BLaER1 treated with 17β-estradiol and CSF1 and Interleukin-3, amounts not matched to agents 10 nM and 100 nM (cell line): Measurements from ENCODE around the gene NRL.
A peak's percentile ranks its signal among the peaks of the same experiment; 100 is the strongest.

Experiments used
- H3K27ac ChIP-seq, 11 experiments: shearing (Covaris generic); formaldehyde crosslinking; 2 replicates each; pipeline ENCODE4 v1.8.1; 2022
- H3K27me3 ChIP-seq, 11 experiments: shearing (Covaris generic); formaldehyde crosslinking; 2 replicates each; pipeline ENCODE4 v1.8.1; 2022
- H3K36me3 ChIP-seq, 11 experiments: shearing (Covaris generic); formaldehyde crosslinking; 2 replicates each; pipeline ENCODE4 v1.8.1; 2022
- H3K4me1 ChIP-seq, 10 experiments: shearing (Covaris generic); formaldehyde crosslinking; 2 replicates each; pipeline ENCODE4 v1.8.1; 2022
- H3K4me2 ChIP-seq, 11 experiments: shearing (Covaris generic); formaldehyde crosslinking; 2 replicates each; pipeline ENCODE4 v1.8.1; 2022
- H3K4me3 ChIP-seq, 10 experiments: shearing (Covaris generic); formaldehyde crosslinking; 2 replicates each; pipeline ENCODE4 v1.8.1; 2022
- H3K9ac ChIP-seq, 11 experiments: shearing (Covaris generic); formaldehyde crosslinking; 2 replicates each; pipeline ENCODE4 v1.8.1; 2022
- H3K9me3 ChIP-seq, 11 experiments: shearing (Covaris generic); formaldehyde crosslinking; replicated peaks in 1 of 11; 2 replicates each; pipeline ENCODE4 v1.8.1; 2022
- H4K20me1 ChIP-seq, 11 experiments: shearing (Covaris generic); formaldehyde crosslinking; 2 replicates each; pipeline ENCODE4 v1.8.1; 2022
- Cebpa-rat ChIP-seq, 11 experiments: shearing (Covaris generic); IDR thresholded peaks; 2 replicates each; pipeline ENCODE4 v1.8.1; 2022

The NRL gene

DNA sequence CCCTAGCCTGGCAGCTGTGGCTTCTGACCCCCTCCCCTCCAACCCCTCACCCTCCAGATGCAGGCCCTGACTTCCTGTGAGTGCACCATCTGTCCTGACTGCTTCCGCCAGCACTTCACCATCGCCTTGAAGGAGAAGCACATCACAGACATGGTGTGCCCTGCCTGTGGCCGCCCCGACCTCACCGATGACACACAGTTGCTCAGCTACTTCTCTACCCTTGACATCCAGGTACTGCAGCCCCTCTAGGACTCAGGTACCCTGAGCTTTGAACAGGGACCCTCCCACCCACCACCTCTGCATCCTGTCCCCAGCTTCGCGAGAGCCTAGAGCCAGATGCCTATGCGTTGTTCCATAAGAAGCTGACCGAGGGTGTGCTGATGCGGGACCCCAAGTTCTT is 40.4 kb upstream of the NRL start:
- TF ChIP-seq Cebpa-rat (IDR thresholded peaks at IDR 0.05), result no peak
- Histone ChIP-seq H3K9ac (peak overlapping the region in 6 of 11 experiments; percentile 5 to 44 (median 24); a peak in 4 of 22 replicates), H3K27ac (peak overlapping the region in 1 of 11 experiments; percentile 15; a peak in 1 of 22 replicates), H3K4me3 (no peak overlapping the region), H3K9me3 (no peaks in the 10 kb centered on the region), H3K36me3 (peaks cover 89 to 100% (median 96%) of the 10 kb centered on the region in 11 experiments), H3K27me3 (no peaks in the 10 kb centered on the region), H3K4me1 (peaks cover 0 to 28% (median 13%) of the 10 kb centered on the region in 10 experiments; a peak in 15 of 20 replicates), H4K20me1 (peaks cover 0 to 39% (median 22%) of the 10 kb centered on the region in 11 experiments; a peak in 14 of 22 replicates), H3K4me2 (peak overlapping the region in 3 of 11 experiments; percentile 4 to 11 (median 8); a peak in 1 of 22 replicates)

GRCh38 chr14:24151404-24152080 is 36.8 kb upstream of the NRL start:
- Histone ChIP-seq H3K36me3 (peaks cover 72 to 84% (median 79%) of the 10 kb centered on the region in 11 experiments), H3K4me3 (no peak overlapping the region), H3K9me3 (no peaks in the 10 kb centered on the region), H3K9ac (peak overlapping the region in 2 of 11 experiments; percentile 1 to 10; a peak in 1 of 22 replicates), H3K4me1 (peaks cover 14 to 48% (median 30%) of the 10 kb centered on the region in 10 experiments), H3K4me2 (no peak overlapping the region), H3K27ac (no peak overlapping the region), H3K27me3 (no peaks in the 10 kb centered on the region), H4K20me1 (peaks cover 4 to 52% (median 41%) of the 10 kb centered on the region in 11 experiments; a peak in 18 of 22 replicates)
- TF ChIP-seq Cebpa-rat (IDR thresholded peaks at IDR 0.05), result no peak

DNA sequence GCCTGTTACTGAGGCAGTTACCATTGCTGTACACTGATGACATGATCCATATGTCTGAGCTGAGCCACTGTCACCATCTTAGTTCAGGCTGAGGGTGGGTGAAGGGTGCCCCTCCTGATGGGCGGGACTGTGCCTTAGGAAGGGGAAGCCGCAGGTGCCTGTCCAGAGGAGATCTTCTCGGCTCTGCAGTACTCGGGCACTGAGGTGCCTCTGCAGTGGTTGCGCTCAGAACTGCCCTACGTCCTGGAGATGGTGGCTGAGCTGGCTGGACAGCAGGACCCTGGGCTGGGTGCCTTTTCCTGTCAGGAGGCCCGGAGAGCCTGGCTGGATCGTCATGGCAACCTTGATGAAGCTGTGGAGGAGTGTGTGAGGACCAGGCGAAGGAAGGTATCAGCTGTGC is 36.2 kb upstream of the NRL start:
- Histone ChIP-seq H4K20me1 (peaks cover 4 to 52% (median 41%) of the 10 kb centered on the region in 11 experiments; a peak in 18 of 22 replicates), H3K4me1 (peaks cover 15 to 48% (median 31%) of the 10 kb centered on the region in 10 experiments), H3K27me3 (no peaks in the 10 kb centered on the region), H3K4me3 (no peak overlapping the region), H3K27ac (no peak overlapping the region), H3K9ac (0 out of 22 replicates have a peak overlapping the region, but pooled peaks of 1 of the 11 experiments have one; percentile 1), H3K9me3 (no peaks in the 10 kb centered on the region), H3K36me3 (peaks cover 66 to 78% (median 74%) of the 10 kb centered on the region in 11 experiments), H3K4me2 (no peak overlapping the region)
- no peak for TF ChIP-seq Cebpa-rat (IDR thresholded peaks at IDR 0.05)

DNA sequence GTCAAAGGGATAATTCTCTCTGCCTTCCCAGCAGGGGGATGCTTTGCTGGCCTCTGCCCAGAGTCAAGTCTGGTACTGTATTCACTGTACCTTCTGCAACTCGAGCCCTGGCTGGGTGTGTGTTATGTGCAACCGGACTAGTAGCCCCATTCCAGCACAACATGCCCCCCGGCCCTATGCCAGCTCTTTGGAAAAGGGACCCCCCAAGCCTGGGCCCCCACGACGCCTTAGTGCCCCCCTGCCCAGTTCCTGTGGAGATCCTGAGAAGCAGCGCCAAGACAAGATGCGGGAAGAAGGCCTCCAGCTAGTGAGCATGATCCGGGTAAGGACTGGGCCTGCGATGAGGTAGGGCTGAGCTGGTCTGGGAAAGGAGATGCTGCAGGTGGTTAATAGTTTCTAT is 35.8 kb upstream of the NRL start:
- H3K27me3 ChIP-seq, result no peaks in the 10 kb centered on the region
- 0 out of 22 replicates have a peak overlapping the region, but pooled peaks of 1 of the 11 experiments have one; percentile 99 for H3K4me2 ChIP-seq
- H3K4me3 ChIP-seq, result no peak overlapping the region
- no peak for TF ChIP-seq Cebpa-rat (IDR thresholded peaks at IDR 0.05)
- H3K9ac ChIP-seq, result peak overlapping the region in 5 of 11 experiments; percentile 32 to 92 (median 43); a peak in 3 of 22 replicates
- H3K27ac ChIP-seq, result no peak overlapping the region
- peaks cover 19 to 50% (median 33%) of the 10 kb centered on the region in 10 experiments for H3K4me1 ChIP-seq
- H3K9me3 ChIP-seq, result no peaks in the 10 kb centered on the region
- H3K36me3 ChIP-seq, result peaks cover 62 to 74% (median 70%) of the 10 kb centered on the region in 11 experiments
- H4K20me1 ChIP-seq, result peaks cover 4 to 50% (median 41%) of the 10 kb centered on the region in 11 experiments; a peak in 18 of 22 replicates

GRCh38 chr14:24150061-24150460 is 35.3 kb upstream of the NRL start:
- Histone ChIP-seq H3K9me3 (no peaks in the 10 kb centered on the region), H3K9ac (peak overlapping the region in 6 of 11 experiments; percentile 21 to 96 (median 64); a peak in 6 of 22 replicates), H3K27me3 (no peaks in the 10 kb centered on the region), H3K36me3 (peaks cover 57 to 73% (median 65%) of the 10 kb centered on the region in 11 experiments), H3K27ac (no peak overlapping the region), H3K4me1 (peaks cover 24 to 50% (median 33%) of the 10 kb centered on the region in 10 experiments), H3K4me2 (peak overlapping the region in 1 of 11 experiments; percentile 99; a peak in 1 of 22 replicates), H3K4me3 (no peak overlapping the region), H4K20me1 (peaks cover 4 to 51% (median 41%) of the 10 kb centered on the region in 11 experiments; a peak in 18 of 22 replicates)
- no peak for TF ChIP-seq Cebpa-rat (IDR thresholded peaks at IDR 0.05)

- peaks cover 30 to 50% (median 36%) of the 10 kb centered on the region in 10 experiments for H3K4me1 ChIP-seq
- H4K20me1 ChIP-seq, result peaks cover 4 to 53% (median 41%) of the 10 kb centered on the region in 11 experiments; a peak in 18 of 22 replicates
- H3K4me2 ChIP-seq, result peak overlapping the region in 9 of 11 experiments; percentile 91 to 100 (median 97); a peak in 14 of 22 replicates
- no peak for TF ChIP-seq Cebpa-rat (IDR thresholded peaks at IDR 0.05)
- H3K4me3 ChIP-seq, result no peak overlapping the region; a peak in 1 of 20 replicates
- H3K27me3 ChIP-seq, result no peaks in the 10 kb centered on the region
- no peaks in the 10 kb centered on the region for H3K9me3 ChIP-seq
- H3K36me3 ChIP-seq, result peaks cover 56 to 73% (median 63%) of the 10 kb centered on the region in 11 experiments
- peak overlapping the region in 10 of 11 experiments; percentile 27 to 96 (median 90); a peak in 14 of 22 replicates for H3K9ac ChIP-seq
- H3K27ac ChIP-seq, result no peak overlapping the region
Measured at GRCh38 chr14:24149302-24149969, 34.7 kb upstream of the NRL start.

GRCh38 chr14:24147761-24148428 is 33.1 kb upstream of the NRL start:
- H3K4me3 ChIP-seq, result peak overlapping the region; percentile 88 to 99 (median 92)
- peak overlapping the region; percentile 57 to 94 (median 82) for H3K27ac ChIP-seq
- TF ChIP-seq Cebpa-rat (IDR thresholded peaks at IDR 0.05), result no peak
- H3K4me2 ChIP-seq, result peak overlapping the region; percentile 91 to 100 (median 97)
- H4K20me1 ChIP-seq, result peaks cover 4 to 66% (median 53%) of the 10 kb centered on the region in 11 experiments; a peak in 18 of 22 replicates
- H3K4me1 ChIP-seq, result peaks cover 45 to 62% (median 47%) of the 10 kb centered on the region in 10 experiments
- peak overlapping the region; percentile 86 to 96 (median 90) for H3K9ac ChIP-seq
- peaks cover 56 to 75% (median 67%) of the 10 kb centered on the region in 11 experiments for H3K36me3 ChIP-seq
- H3K27me3 ChIP-seq, result no peaks in the 10 kb centered on the region
- no peaks in the 10 kb centered on the region for H3K9me3 ChIP-seq
